Left renal pelvis (tissue), 4 donors: ENCODE measurements around the gene ANXA3. TPM values are rescaled to one million over a fixed set of nuclear protein-coding genes. Genes with fewer than 3 reads are reported as not detected.
"Not testable (repeated sequence)": the region's sequence is repeated elsewhere in the genome, so short reads cannot be mapped to it uniquely, and the experiment has no call there.

Experiments
- DNase-seq, 4 donors: peaks; one replicate each; pipeline ENCODE4 v3.0.0-alpha.2; 2013; ENCODE audit warnings: low read depth in 4 of 4, low spot score in 3 of 4
- polyA plus RNA-seq, 4 donors: library from polyadenylated mRNA; unstranded; fragments of 120-200 nt; gene quantifications; one replicate each; pipeline ENCODE4 v1.2.1, GENCODE V29; 2013; ENCODE audit not compliant: insufficient read length in 4 of 4

Gene ANXA3, protein sequence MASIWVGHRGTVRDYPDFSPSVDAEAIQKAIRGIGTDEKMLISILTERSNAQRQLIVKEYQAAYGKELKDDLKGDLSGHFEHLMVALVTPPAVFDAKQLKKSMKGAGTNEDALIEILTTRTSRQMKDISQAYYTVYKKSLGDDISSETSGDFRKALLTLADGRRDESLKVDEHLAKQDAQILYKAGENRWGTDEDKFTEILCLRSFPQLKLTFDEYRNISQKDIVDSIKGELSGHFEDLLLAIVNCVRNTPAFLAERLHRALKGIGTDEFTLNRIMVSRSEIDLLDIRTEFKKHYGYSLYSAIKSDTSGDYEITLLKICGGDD
- polyA plus RNA-seq: 10 to 100 TPM; 16.5 to 61.2 (median 45.6) TPM

DNA sequence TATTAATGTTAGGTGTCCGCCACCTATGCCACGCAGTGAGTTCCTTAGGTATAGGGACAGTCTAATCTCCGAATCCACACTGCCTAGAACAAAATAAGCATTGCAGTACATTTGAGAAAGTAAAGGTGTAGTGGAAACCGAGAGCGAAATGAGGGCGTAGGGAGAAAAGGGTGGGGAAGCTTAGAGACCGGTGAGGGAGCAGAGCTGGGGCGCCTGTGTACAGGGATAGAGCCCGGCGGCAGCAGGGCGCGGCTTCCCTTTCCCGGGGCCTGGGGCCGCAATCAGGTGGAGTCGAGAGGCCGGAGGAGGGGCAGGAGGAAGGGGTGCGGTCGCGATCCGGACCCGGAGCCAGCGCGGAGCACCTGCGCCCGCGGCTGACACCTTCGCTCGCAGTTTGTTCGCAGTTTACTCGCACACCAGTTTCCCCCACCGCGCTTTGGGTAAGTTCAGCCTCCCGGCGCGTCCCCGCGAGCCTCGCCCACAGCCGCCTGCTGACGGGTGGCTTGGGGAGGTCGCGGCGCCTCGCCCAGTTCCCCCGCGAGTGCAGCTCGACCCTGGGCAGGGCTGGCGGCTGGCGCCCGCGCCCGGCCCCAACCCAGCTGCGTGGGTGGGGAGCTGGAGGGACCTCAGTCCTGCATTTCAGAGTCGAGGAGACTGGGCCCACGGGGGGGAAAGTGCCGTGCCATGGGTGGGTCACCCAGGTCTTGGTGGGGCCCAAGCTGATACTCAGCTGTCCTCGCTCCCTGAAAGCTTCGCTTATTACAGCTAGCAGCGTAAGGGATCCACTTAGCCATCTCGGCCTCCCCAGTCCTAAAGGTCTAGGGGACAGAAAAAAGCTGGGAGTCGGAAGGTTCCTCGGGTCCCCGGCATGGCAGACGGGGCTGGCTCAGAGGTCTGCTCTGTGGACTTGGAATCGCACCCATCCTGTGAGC, at the start of gene ANXA3:
Gene ANXA3, plus strand, starts transcription at position 351 of the 932 bp plus-strand sequence. CDS start 2,704 bp downstream, outside the sequence.
- DNase-seq: peak in 1 of 4 donors; percentile 27

DNA sequence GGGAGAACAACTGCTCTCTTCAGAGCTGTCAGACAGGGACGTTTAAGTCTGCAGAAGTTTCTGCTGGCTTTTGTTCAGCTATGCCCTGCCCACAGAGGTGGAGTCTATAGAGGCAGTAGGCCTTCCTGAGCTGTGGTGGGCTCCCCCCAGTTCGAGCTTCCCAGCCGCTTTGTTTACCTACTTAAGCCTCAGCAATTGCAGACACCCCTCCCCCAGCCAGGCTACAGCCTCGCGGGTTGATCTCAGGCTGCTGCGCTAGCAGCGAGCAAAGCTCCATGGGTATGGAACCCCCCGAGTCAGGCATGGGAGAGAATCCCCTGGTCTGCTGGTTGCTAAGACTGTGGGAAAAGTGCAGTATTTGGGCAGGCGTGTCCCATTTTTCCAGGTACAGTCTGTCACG, 45.3 kb upstream of the ANXA3 start:
- DNase-seq: not testable (repeated sequence)

DNA sequence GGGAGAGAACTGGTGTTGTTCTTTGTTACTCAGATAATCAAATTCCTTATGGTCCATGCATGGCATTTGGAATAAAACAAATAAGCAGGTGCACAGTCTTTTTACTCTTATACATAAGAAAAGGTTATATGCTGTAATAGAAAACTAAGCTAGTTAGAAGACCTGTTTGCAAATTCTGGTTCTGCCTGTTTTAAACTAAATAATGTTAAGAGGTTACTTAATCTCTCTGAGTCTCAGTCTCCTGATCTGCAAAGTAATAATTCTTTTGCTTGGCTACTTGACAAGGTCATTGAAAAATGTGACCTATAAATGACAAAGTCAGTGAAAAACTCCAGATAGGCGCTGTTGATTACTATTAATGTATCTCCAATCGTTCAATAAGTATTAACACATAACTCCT, 42.5 kb upstream of the ANXA3 start:
- no peak for DNase-seq

DNA sequence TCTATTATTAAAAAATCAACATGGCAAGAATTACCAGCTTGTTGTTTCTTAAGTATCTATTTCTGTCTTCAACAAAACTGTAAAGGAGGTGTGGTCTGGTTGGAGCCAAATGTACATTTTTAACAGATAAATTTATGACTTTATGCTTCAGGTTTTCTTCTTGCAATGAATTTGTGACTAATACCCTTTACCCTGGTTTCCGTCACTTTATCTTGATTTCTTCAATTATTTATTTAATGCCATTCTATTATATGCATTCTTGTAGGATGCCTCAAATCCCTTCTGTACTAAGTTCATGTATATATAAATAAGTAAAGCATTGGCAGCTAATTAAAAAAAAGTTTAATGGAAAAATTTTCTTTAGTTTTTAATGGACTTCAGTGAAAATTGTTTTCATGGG, 41.5 kb upstream of the ANXA3 start:
- no peak for DNase-seq

DNA sequence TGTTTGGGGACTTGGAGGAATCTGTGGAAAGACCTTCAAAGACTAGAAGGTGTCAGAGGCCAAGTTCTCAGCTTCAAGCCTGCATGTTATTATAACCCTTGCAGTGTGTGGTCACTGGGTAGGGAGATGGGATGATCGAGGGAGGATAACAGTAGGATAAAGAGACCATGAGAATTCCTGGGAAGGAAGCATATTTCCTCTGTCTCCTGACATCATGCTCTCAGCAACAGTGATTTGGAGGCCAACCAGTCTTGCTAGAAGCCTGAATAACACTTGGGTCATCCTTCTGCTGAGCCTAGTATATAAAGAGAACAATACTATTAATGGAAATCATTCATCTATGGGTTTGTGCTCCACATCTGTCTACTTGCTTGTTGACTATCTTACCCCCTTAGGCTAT, 40.9 kb upstream of the ANXA3 start:
- no peak for DNase-seq

DNA sequence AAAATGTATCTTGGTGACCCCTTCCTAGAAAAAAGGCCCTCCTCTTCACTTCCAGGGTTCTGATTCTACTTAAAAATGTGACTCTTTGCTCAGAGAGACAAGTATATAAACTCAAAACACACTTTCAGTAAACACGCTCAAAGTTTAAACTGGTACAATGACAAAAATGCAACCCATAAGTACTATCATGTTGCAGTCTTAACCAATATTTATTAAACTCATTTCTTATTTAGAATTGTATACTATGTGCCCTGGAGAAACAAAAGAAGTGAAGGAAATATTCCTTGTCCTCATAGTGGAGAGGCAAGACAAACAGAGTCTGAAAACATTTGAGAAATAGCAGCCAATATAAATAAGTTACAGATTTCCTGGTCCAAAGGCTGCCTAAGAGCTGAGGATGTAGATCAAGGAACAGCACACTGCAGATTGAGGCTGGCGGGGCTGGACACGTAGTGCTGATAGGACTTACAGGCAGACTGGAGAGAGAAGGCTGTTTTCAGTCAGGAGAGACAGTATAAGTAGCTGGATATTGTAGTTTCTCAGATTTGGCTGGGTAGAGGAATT, 39.1 kb upstream of the ANXA3 start:
- no peak for DNase-seq

DNA sequence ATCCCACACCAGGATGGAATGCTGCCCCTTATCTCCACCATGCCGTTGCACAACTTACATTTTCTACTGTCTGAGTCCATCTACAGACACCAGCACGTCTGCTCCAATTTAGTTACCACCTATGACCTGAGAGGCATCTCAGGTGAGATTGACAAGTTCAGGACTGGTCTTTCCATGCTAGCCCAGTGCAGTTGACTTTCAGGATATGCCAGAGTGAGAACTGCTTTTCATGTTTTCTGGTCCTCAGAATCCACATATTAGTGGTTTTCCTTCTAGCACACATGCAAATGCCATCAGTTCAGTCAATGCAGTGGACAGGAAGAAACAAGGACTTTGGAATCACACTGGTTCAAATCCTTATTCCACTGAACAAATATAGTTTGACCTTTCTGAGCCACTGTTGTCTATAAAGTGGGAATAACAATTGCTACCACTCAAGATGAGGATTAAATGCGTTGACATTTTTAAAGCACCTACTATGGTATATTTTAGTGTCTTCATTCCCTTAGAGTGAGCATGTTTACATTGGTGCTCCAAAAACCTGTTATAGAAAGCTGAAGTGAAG, 38.1 kb upstream of the ANXA3 start:
- DNase-seq: no peak

DNA sequence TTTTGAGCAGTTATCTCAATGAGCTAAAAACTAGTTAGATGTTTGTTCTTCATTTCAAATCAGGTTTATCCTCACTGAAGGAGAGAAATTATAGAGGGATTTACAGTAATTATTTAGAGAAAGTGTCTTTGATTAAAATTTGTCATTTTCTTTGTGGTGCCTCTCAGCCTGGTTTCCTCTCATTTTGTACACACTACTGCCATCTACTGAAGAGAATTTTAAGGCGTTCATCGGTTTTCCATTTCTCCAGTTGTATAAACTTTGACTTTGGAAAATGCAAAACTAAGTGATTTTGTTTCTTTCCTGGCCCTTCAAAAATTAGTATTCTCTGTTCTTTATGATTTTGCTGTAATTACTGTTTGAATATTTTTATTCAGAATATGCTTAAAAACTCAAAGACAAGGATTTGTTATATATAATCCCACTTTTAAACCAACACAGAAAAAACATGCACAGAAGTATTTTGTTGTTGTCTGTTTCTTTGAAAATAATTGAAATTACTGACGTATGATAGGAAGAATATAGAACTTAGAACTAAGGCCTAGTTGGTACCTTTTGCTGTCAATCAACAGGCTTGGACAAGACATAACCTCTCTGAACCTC, 34.4 kb upstream of the ANXA3 start:
- peak in 1 of 4 donors; percentile 27 for DNase-seq

DNA sequence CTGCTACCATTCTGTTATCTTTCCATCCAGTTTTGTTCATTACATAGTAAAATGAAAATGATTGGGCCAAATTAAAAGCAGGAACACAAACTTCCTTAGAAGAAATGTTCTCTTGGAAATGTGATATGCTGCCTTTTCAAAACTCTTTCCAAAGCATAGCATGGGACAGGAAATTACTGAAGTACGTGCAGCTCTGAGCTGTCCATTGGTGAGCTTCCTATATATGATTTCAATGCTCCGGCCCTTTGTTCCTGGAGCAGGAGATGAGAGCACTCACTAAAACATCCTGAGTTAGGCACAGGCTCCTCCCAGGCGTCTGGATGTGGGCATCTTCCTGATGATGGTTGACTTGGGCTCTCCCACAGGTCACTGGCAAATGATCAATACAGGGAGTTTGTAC, 33.0 kb upstream of the ANXA3 start:
- DNase-seq: no peak

DNA sequence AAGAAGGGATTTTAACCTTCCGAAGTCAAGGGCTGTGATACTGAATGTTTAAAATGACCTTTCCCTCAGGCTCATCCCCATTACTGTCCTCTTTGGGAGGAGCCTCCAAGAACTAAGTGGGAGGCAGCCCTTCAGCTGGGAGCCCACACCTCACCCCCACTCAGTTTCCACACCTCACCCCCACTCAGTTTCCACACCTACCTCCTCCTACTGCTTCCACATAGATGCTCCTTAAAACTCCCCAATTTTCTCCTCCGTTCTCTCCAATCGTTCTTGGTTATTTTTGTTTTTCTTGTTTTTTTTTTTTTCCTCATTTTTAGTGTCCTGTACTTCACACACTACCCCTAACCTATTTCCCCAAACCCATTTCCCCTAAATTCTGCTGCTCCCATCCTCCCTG, 31.6 kb upstream of the ANXA3 start:
- no peak for DNase-seq

DNA sequence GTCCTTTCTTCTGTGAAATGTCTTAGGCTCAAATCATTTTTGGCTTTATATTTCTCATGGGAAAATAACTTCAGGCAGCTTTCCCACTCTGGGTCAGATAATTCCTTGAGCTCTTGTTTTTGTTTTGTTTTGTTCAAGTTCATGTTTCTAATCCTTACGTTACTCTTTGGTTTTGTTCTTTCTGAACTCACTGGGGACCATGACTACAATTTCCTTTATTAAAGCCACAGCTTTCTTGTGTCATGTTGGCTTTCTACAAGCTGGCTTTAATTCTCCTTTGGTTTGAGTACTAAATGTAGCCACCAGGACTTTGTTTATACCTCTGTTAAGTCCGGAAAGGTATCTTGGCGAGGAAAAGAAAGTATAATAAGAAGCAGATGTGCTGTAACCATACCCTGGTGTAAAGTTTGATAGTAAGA, 30.8 kb upstream of the ANXA3 start:
- DNase-seq: no peak

DNA sequence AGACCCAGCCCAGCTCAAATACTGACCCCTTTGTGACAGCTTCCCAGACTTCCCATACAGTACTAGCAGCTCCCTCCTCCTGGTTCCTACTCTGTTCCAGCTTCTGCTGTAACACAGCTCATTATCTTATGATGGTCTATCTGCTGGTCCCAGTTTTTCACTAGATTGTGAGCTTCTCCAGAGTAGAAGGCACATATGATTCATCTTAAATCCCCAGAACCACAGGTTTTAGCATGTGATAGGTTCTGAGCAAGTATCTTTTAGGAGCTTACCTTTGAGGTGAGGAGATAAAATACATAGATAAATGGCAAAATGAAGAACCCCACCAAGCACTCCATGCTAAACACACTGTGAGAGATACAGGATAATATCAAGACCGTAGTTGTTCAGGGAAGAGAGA, 27.6 kb upstream of the ANXA3 start:
- no peak for DNase-seq

DNA sequence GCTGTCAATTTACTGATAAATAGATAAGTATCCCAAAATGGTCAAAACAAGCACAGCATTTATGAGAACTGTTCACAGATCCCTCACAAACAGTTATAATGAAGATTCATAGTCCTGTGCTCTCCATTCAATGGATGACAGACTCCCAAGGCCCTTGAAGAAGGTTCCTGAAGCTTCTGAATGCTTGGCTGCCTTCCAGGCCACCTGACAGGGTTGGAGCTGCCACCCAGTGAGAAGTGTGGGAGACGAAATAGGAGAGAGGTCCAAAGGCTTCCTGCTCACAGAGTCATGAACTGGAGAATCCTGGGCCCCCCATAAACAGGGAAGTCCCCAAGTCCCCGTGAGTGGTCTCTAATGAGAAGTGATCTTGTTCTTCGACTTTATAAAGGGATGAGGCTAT, 26.0 kb upstream of the ANXA3 start:
- no peak for DNase-seq

DNA sequence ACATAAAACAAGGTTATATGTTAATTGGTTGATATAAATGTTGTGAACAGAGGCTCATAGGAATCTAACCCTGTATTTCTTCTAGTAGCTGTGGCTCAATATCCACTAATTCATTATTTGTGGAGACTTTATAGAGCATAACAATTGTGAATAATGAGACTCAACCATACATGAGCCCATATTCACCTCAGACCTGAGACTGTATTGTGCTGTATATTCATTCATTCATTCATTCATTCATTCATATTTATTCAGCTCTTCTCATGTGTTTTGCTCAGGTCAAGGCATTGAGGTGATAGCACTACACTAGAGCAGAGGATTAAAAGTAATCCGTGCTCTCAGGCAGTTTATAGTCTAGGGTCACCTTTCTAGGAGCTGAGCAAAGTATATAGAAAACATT, 24.5 kb upstream of the ANXA3 start:
- DNase-seq: no peak

DNA sequence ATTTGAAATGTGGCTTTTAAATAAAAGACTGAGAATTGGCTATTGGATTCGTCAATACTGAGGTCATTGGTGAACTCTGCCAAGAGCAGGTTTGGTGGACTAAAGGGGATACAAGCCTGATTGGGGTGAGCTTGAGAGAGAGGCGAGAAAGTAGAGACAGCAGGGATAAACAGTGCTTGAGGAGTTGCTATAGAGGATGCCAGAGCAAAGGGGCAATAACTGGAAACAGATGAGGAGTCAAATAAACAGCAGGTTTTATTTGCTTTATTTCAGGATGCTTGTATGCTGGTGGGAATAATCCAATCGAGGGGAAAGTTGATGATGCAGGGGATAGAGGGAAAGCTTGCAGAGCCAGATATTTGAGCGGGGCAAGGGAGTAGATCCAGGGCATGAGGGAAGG, 24.0 kb upstream of the ANXA3 start:
- no peak for DNase-seq

DNA sequence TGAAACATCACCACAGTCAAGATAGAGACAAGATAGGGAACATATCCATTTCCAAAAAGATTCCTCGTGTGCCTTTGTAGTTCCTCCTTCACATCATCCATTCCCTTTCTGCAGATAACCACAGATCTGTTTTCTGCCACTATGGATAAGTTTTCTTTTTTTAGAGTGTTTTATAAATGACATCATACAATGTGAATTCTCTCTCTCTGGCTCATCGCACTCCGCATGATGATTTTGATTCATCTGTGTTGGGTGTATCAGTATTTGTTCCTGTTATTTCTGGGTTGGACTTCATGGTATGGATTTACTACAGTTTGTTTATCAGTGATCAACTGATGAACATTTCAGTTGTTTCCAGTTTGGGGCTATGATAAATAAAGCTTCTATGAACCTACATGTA, 23.2 kb upstream of the ANXA3 start:
- no peak for DNase-seq

DNA sequence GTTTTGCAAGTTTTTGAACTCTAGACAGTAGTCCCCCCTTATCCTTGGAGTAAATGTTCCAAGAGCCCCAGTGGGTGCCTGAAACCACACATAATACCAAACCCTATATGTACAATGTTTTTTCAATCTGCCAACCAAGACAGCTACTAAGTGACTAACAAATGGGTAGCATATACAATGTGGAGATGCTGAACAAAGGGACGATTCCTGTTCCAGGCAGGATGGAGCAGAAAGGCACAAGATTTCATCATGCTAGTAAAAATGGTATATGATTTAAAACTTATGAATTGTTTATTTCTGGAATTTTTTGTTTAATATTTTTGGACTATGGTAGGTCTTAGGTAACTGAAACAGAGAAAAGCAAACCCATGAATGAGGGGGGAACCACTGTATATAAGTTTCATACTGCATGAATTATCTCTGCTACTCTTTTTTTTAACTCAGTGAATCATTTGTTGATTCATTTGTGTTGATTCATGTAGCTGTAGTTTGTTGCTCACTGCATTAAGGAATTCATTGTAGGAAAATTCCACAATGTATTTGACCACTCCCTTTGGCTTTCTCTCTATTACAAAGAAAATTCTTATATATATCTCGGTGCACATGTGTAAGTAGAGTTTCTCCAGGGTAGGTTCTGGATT, 21.9 kb upstream of the ANXA3 start:
- no peak for DNase-seq

DNA sequence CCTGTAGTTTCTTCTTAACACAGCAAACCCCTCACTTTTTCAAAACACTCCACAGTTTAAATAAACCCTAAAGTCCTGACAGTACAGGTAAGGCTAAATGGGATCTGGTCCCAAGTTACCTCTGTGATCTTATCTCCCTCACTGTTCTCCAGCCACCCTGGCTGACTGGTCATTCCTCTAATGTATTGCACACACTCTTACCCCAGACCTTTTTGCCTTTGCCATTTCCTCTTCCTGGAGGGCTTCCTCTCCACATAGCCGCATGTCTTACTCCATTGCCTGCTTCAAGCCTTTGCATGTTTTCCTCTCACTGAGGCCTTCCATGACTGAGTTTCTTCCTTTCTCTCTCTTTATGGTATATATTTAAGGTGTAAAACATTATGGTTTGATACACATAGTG, 19.5 kb upstream of the ANXA3 start:
- no peak for DNase-seq

DNA sequence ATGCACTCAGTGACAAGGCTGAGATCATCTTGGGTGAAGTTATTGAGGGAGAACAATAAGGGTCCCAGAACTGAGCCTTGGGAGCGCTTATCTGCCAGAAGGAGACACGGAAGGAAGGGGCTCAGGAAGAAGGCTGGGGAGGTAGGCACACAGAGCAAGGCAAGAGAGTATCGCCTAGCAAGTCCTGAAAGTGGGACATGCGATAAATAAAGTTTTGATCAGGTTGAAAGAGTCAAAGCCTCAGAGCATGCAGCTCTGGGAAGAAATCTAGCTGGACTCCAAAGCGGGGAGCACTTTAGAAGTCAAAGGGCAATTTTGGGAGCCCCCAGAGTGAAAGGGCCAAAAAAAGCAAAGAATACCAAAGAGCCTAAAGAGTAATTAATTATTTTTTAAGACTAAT, 17.7 kb upstream of the ANXA3 start:
- no peak for DNase-seq

DNA sequence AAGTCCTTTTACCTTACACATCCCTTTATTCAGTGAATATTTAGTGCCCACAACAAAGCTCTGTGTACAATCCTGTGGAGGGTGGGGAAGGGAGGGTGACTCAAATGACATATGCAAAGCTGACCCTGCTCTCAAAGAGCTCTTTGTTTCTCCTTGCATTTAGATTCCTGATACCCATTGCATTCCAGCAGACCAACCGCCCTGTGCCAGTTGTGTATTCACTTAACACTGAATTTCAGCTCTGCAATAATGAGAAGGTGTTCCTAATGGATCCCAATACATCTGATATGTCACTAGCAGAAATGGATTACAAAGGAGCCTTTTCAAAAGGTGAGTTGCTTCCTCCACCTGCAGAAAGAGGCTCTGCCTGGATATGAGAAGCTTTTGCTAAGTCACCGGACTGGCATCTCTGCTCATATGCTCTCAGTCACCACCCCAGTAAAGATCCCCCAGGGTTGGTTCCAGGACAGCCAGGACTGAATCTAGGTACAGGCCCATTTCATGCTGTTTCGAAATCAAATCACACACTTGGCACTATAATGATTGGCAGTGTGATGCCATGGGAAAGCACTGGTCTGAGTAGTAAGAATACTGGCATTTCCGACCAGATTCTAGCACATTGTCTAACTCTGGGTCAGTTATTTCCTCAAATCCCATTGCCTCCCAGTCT, 17.1 kb upstream of the ANXA3 start:
- no peak for DNase-seq
